Kidney (tissue), 14 donors: ENCODE results near the gene TMOD1. TPM values are rescaled to one million over a fixed set of nuclear protein-coding genes. Genes with fewer than 3 reads are reported as not detected.
"Not testable (repeated sequence)": the region's sequence is repeated elsewhere in the genome, so short reads cannot be mapped to it uniquely, and the experiment has no call there.

Experiments used
- DNase-seq, 5 donors: peaks; one replicate each; pipeline ENCODE4 v3.0.0-alpha.2; 2013 to 2020
- FAIRE-seq: peaks from 2 replicates; lab custom pipeline; 2012; peaks lifted over from hg19 to GRCh38; lab: Jason Lieb, UNC
- H3K27ac ChIP-seq, 2 donors: one replicate each; pipeline ENCODE4 v1.7.0; 2013; ENCODE audit warnings: low read depth in 2 of 2, low read length in 2 of 2, inconsistent platforms in 1 of 2
- H3K27me3 ChIP-seq: one replicate; pipeline ENCODE4 v1.7.1; 2013; ENCODE audit warnings: low read length, inconsistent platforms; ENCODE audit not compliant: control insufficient read depth, insufficient read depth
- H3K36me3 ChIP-seq, 3 donors: one replicate each; pipeline versions ENCODE4 v1.7.0 to v1.7.1; 2013; ENCODE audit warnings: low read length in 3 of 3, control low read depth in 1 of 3, inconsistent platforms in 1 of 3; ENCODE audit not compliant: insufficient read depth in 3 of 3, control insufficient read depth in 2 of 3
- H3K4me1 ChIP-seq, 3 donors: one replicate each; pipeline versions ENCODE4 v1.7.0 to v1.7.1; 2013; ENCODE audit warnings: low read length in 3 of 3, inconsistent platforms in 1 of 3, low read depth in 1 of 3; ENCODE audit not compliant: control insufficient read depth in 2 of 3, insufficient read depth in 2 of 3
- H3K4me3 ChIP-seq, 3 donors: one replicate each; pipeline versions ENCODE4 v1.7.0 to v1.8.1; 2013; ENCODE audit warnings: low read length in 3 of 3, control low read depth in 1 of 3, inconsistent platforms in 1 of 3
- H3K9ac ChIP-seq, 3 donors: one replicate each; pipeline versions ENCODE4 v1.7.0 to v1.7.1; 2013; ENCODE audit warnings: low read length in 3 of 3, control low read depth in 1 of 3, inconsistent platforms in 1 of 3
- H3K9me3 ChIP-seq, 3 donors: one replicate each; pipeline versions ENCODE4 v1.7.0 to v1.7.1; 2013; ENCODE audit warnings: low read length in 3 of 3, control low read depth in 1 of 3, inconsistent platforms in 1 of 3; ENCODE audit not compliant: control insufficient read depth in 2 of 3, insufficient read depth in 1 of 3
- CTCF ChIP-seq: IDR thresholded peaks from 3 replicates; pipeline ENCODE4 v1.5.1; 2012; ENCODE audit warnings: mild to moderate bottlenecking, moderate library complexity, borderline replicate concordance; ENCODE audit not compliant: insufficient read depth; ENCODE audit errors: extremely low read depth
- intact Hi-C: fragments of 100-400 bp; cut with DNase I; formaldehyde crosslinking; loops from one replicate; pipeline ENCODE4 v1.11.1; 2022
- polyA plus RNA-seq: library from polyadenylated mRNA; stranded (reverse); fragments of 350-450 nt; fragmentation: Illumina TruSeq; extraction: RNeasy Lipid Tissue Mini Kit (QIAGEN cat#74804); gene quantifications from one replicate; pipeline ENCODE4 v1.2.3, GENCODE V29; 2014; ENCODE audit warnings: low read depth, low replicate concordance; ENCODE audit not compliant: insufficient read depth
- total RNA-seq: library from RNA; stranded (reverse); fragmentation: NEBNext Ultra II Directional; extraction: Animal tissue kit (Norgen Biotek cat#: 25700); gene quantifications from one replicate; pipeline ENCODE4 v1.2.1, GENCODE V29; 2021
- donor health status: control.
- donor health status: control.
- donor health status: control.
- donor health status: control.
- donor health status: control.
- donor health status: DM: yes; HTN: yes; CAD: no.
- donor health status: Normal renal cell carcinoma (clear cell type).

Gene TMOD1
- total and polyA plus RNA-seq, 2 donors from 2014 or later = 8.1 to 14.9 TPM

- intact Hi-C loops = no loop called here
- no peak overlapping the region for H3K9ac ChIP-seq
- H3K36me3 ChIP-seq = peaks cover 4 to 12% (median 9%) of the 10 kb centered on the region in 3 donors
- H3K4me3 ChIP-seq = no peak overlapping the region
- H3K4me1 ChIP-seq = no peaks in the 10 kb centered on the region
- peak; percentile 80 for TF ChIP-seq CTCF
- H3K27me3 ChIP-seq = no peaks in the 10 kb centered on the region
- no peaks in the 10 kb centered on the region for H3K9me3 ChIP-seq
- DNase-seq (peak in 4 of 5 donors; percentile 55 to 76 (median 70)), FAIRE-seq (peak; percentile 88)
- no peak overlapping the region for H3K27ac ChIP-seq
These were observed 114.1 kb downstream of the TMOD1 start for GRCh38 chr9:97615439-97616072.

GRCh38 chr9:97617939-97618416 lies 116.5 kb downstream of the TMOD1 start:
- H3K4me1 ChIP-seq = no peaks in the 10 kb centered on the region

GRCh38 chr9:97620063-97620462 lies 118.6 kb downstream of the TMOD1 start:
- H3K4me1 ChIP-seq, intact Hi-C loops, FAIRE-seq, H3K27me3 ChIP-seq, H3K9me3 ChIP-seq, H3K4me3 ChIP-seq, H3K9ac ChIP-seq, H3K27ac ChIP-seq, DNase-seq: not testable (repeated sequence)
- H3K36me3 ChIP-seq = peaks cover 2 to 11% (median 7%) of the 10 kb centered on the region in 3 donors

More at GRCh38 chr9:97617939-97618416, 116.5 kb downstream of the TMOD1 start:
- Histone ChIP-seq H3K27me3 (no peaks in the 10 kb centered on the region), H3K36me3 (peaks cover 2 to 6% (median 3%) of the 10 kb centered on the region in 3 donors), H3K4me3 (no peak overlapping the region), H3K27ac (no peak overlapping the region), H3K9ac (no peak overlapping the region), H3K9me3 (no peaks in the 10 kb centered on the region)
- no peak for FAIRE-seq
- no peak for DNase-seq
- intact Hi-C loops = no loop called here
- TF ChIP-seq CTCF = no peak

GRCh38 chr9:97622483-97622882 lies 121.0 kb downstream of the TMOD1 start:
- H3K9me3 ChIP-seq, FAIRE-seq, H3K27ac ChIP-seq, H3K4me1 ChIP-seq, H3K9ac ChIP-seq, DNase-seq, H3K4me3 ChIP-seq, H3K27me3 ChIP-seq, intact Hi-C loops: not testable (repeated sequence)
- peaks cover 2 to 14% (median 7%) of the 10 kb centered on the region in 3 donors for H3K36me3 ChIP-seq
